Kidney (tissue), 14 donors: ENCODE measurements around the gene ARHGEF28. TPM values are rescaled to one million over a fixed set of nuclear protein-coding genes. Genes with fewer than 3 reads are reported as not detected.
A peak's percentile ranks its signal among the peaks of the same experiment; 100 is the strongest.

Source experiments
- DNase-seq, 5 donors: peaks; one replicate each; pipeline ENCODE4 v3.0.0-alpha.2; 2013 to 2020
- FAIRE-seq: peaks from 2 replicates; lab custom pipeline; 2012; peaks lifted over from hg19 to GRCh38; lab: Jason Lieb, UNC
- H3K27ac ChIP-seq, 2 donors: one replicate each; pipeline ENCODE4 v1.7.0; 2013; ENCODE audit warnings: low read depth in 2 of 2, low read length in 2 of 2, inconsistent platforms in 1 of 2
- H3K27me3 ChIP-seq: one replicate; pipeline ENCODE4 v1.7.1; 2013; ENCODE audit warnings: low read length, inconsistent platforms; ENCODE audit not compliant: control insufficient read depth, insufficient read depth
- H3K36me3 ChIP-seq, 3 donors: one replicate each; pipeline versions ENCODE4 v1.7.0 to v1.7.1; 2013; ENCODE audit warnings: low read length in 3 of 3, control low read depth in 1 of 3, inconsistent platforms in 1 of 3; ENCODE audit not compliant: insufficient read depth in 3 of 3, control insufficient read depth in 2 of 3
- H3K4me1 ChIP-seq, 3 donors: one replicate each; pipeline versions ENCODE4 v1.7.0 to v1.7.1; 2013; ENCODE audit warnings: low read length in 3 of 3, inconsistent platforms in 1 of 3, low read depth in 1 of 3; ENCODE audit not compliant: control insufficient read depth in 2 of 3, insufficient read depth in 2 of 3
- H3K4me3 ChIP-seq, 3 donors: one replicate each; pipeline versions ENCODE4 v1.7.0 to v1.8.1; 2013; ENCODE audit warnings: low read length in 3 of 3, control low read depth in 1 of 3, inconsistent platforms in 1 of 3
- H3K9ac ChIP-seq, 3 donors: one replicate each; pipeline versions ENCODE4 v1.7.0 to v1.7.1; 2013; ENCODE audit warnings: low read length in 3 of 3, control low read depth in 1 of 3, inconsistent platforms in 1 of 3
- H3K9me3 ChIP-seq, 3 donors: one replicate each; pipeline versions ENCODE4 v1.7.0 to v1.7.1; 2013; ENCODE audit warnings: low read length in 3 of 3, control low read depth in 1 of 3, inconsistent platforms in 1 of 3; ENCODE audit not compliant: control insufficient read depth in 2 of 3, insufficient read depth in 1 of 3
- CTCF ChIP-seq: IDR thresholded peaks from 3 replicates; pipeline ENCODE4 v1.5.1; 2012; ENCODE audit warnings: mild to moderate bottlenecking, moderate library complexity, borderline replicate concordance; ENCODE audit not compliant: insufficient read depth; ENCODE audit errors: extremely low read depth
- intact Hi-C: fragments of 100-400 bp; cut with DNase I; formaldehyde crosslinking; loops from one replicate; pipeline ENCODE4 v1.11.1; 2022
- polyA plus RNA-seq: library from polyadenylated mRNA; stranded (reverse); fragments of 350-450 nt; fragmentation: Illumina TruSeq; extraction: RNeasy Lipid Tissue Mini Kit (QIAGEN cat#74804); gene quantifications from one replicate; pipeline ENCODE4 v1.2.3, GENCODE V29; 2014; ENCODE audit warnings: low read depth, low replicate concordance; ENCODE audit not compliant: insufficient read depth
- total RNA-seq: library from RNA; stranded (reverse); fragmentation: NEBNext Ultra II Directional; extraction: Animal tissue kit (Norgen Biotek cat#: 25700); gene quantifications from one replicate; pipeline ENCODE4 v1.2.1, GENCODE V29; 2021
- donor health status: control.
- donor health status: control.
- donor health status: control.
- donor health status: control.
- donor health status: control.
- donor health status: DM: yes; HTN: yes; CAD: no.
- donor health status: Normal renal cell carcinoma (clear cell type).

The ARHGEF28 gene
- total and polyA plus RNA-seq, 2 donors from 2014 or later: 21.9 to 66.3 TPM

- no peaks in the 10 kb centered on the region for H3K9me3 ChIP-seq
- no peak for FAIRE-seq
- peaks cover 0 to 18% (median 4%) of the 10 kb centered on the region in 3 donors for H3K36me3 ChIP-seq
- intact Hi-C loops: no loop called here
- no peaks in the 10 kb centered on the region for H3K4me1 ChIP-seq
- no peak overlapping the region for H3K9ac ChIP-seq
- no peak for TF ChIP-seq CTCF
- no peak overlapping the region for H3K4me3 ChIP-seq
- no peak overlapping the region for H3K27ac ChIP-seq
- DNase-seq: peak in 2 of 5 donors; percentile 62 to 69
- H3K27me3 ChIP-seq: no peaks in the 10 kb centered on the region
Observed at GRCh38 chr5:73928476-73929070, 302.6 kb downstream of the ARHGEF28 start.

- no peak for FAIRE-seq
- DNase-seq: no peak
- Histone ChIP-seq H3K4me3 (no peak overlapping the region), H3K27me3 (no peaks in the 10 kb centered on the region), H3K27ac (no peak overlapping the region), H3K4me1 (peaks cover 0 to 6% (median 4%) of the 10 kb centered on the region in 3 donors), H3K9ac (no peak overlapping the region), H3K36me3 (peaks cover 0 to 2% (median 0%) of the 10 kb centered on the region in 3 donors), H3K9me3 (no peaks in the 10 kb centered on the region)
- TF ChIP-seq CTCF: no peak
- intact Hi-C loops: no loop called here
Observed at GRCh38 chr5:73935719-73936118, 309.7 kb downstream of the ARHGEF28 start.

- Histone ChIP-seq H3K9ac (no peak overlapping the region), H3K27me3 (no peaks in the 10 kb centered on the region), H3K9me3 (peaks cover 0 to 5% (median 0%) of the 10 kb centered on the region in 3 donors), H3K4me3 (no peak overlapping the region), H3K36me3 (peaks cover 0 to 15% (median 2%) of the 10 kb centered on the region in 3 donors), H3K27ac (no peak overlapping the region), H3K4me1 (peaks cover 0 to 6% (median 5%) of the 10 kb centered on the region in 3 donors)
- TF ChIP-seq CTCF: no peak
- intact Hi-C loops: no loop called here
- FAIRE-seq (no peak), DNase-seq (no peak)
Observed at GRCh38 chr5:73938280-73938937, 312.4 kb downstream of the ARHGEF28 start.
